GM18526 (cell line): Measurements from ENCODE around the gene FAM193B.

Experiments used
- POLR2A ChIP-seq: IDR thresholded peaks from 3 replicates; pipeline ENCODE4 v1.6.1; 2011; ENCODE audit not compliant: insufficient read length; ENCODE audit errors: extremely low read depth

FAM193B gene

GRCh38 chr5:177550122-177550521, 4.2 kb downstream of the FAM193B start:
- no peak for TF ChIP-seq POLR2A

- TF ChIP-seq POLR2A, result no peak
Observed at GRCh38 chr5:177548495-177548894, 5.9 kb downstream of the FAM193B start.

GRCh38 chr5:177547736-177548135, 6.6 kb downstream of the FAM193B start:
- TF ChIP-seq POLR2A, result no peak

GRCh38 chr5:177546258-177546741, 8.1 kb downstream of the FAM193B start:
- no peak for TF ChIP-seq POLR2A

GRCh38 chr5:177545487-177546257, 8.7 kb downstream of the FAM193B start:
- TF ChIP-seq POLR2A, result no peak

- no peak for TF ChIP-seq POLR2A
Observed at GRCh38 chr5:177542816-177543465, 11.4 kb downstream of the FAM193B start.

GRCh38 chr5:177540438-177540837, 13.9 kb downstream of the FAM193B start:
- no peak for TF ChIP-seq POLR2A

GRCh38 chr5:177539411-177539810, 15.0 kb downstream of the FAM193B start:
- no peak for TF ChIP-seq POLR2A

GRCh38 chr5:177538876-177539275, 15.5 kb downstream of the FAM193B start:
- no peak for TF ChIP-seq POLR2A

- TF ChIP-seq POLR2A, result no peak
Observed at GRCh38 chr5:177537389-177538361, 16.7 kb downstream of the FAM193B start.

GRCh38 chr5:177536386-177536785, 18.0 kb downstream of the FAM193B start:
- no peak for TF ChIP-seq POLR2A

- no peak for TF ChIP-seq POLR2A
Observed at GRCh38 chr5:177535125-177535524, 19.2 kb downstream of the FAM193B start.

GRCh38 chr5:177531209-177531940, 23.0 kb downstream of the FAM193B start:
- TF ChIP-seq POLR2A, result no peak

- no peak for TF ChIP-seq POLR2A
Observed at GRCh38 chr5:177530638-177531037, 23.7 kb downstream of the FAM193B start.

- no peak for TF ChIP-seq POLR2A
Observed at GRCh38 chr5:177529247-177530203, 24.8 kb downstream of the FAM193B start.
